ENCODE measurements around the gene TOX2.

The TOX2 gene

DNA sequence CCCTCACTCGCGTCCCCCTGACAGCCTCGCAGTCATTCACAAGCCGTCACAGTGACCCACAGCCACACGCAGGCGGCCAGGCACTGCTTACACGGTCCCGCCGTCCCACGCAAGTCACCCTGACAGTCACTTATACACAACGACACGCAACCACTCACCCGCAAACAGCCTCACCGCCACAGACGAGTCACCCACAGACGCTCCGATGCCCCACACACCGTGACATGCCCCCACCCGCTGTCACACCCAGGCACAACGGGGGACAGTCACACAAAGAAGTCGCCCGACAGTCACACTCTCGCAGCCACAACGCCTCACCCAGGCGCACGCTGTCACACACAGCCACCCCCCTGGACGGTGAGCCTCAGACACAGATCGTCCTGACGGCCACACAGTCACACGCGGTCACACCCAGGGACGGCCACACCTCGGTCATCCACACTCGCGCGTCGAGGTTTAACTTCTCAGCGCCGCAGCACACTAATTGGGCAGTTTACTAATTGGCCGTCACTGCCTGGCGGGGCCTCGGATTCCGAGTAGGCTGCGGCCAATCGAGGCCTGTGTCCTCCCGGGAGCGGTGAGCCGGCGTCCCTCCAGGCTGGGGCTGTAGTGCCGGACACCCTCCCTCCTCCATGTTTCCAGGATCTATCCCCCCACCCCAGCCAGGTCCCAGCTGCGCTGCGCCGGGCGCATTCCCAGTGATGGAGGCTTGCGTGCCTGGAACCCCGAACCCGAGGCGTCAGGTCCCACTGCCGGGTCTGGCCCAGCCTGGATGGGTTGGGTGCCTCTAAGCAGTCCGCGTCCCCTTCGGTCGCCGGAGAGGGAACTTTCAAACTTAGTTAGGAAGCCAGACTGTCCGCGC is 790 bp downstream of the TOX2 start:
- peak in 1 of 3 experiments; percentile 20 for DNase-seq (ENCODE audit: low read depth in 3 of 3)

DNA sequence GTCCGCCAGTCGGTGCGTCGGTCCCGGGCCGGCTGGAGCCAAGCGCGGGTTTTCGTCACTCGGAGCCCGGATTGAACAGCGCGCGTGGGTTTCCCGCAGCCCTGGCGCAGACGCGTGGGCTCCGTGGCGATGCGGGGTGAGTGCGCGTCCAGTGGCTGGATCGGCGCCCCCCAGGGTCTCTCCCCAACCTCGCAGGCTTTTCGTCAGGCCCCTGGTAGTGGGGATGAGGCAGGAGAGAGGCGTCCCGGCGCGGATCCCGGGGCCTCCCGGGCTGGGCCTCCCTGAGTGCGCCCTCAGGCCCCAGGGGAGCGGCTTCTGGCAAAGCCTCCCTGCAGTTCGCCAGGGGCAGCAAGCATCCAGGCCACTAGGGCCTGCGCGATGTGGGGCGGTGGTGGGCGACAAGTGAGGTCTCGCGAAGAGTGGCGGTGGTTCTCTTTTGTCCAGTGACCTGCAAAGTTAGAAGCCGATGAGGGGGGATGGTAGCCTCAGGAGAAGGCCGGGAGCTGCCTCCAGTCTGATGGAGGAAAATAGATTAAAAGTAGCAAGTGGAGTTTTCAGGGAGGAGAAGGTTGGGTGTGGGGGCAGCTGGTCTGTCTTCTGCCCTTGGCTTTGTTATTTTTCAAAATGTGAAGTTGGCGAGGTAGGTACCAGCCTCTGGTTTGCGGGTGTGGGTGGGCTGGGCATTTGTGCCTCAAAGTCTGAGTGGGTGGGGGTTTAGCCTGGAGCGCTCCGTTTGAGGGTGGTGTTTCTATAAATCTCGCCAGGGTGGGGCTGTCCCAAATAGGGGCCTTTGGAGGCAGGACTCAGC is 1.6 kb downstream of the TOX2 start:
- no peak for DNase-seq (ENCODE audit: low read depth in 3 of 3)

DNA sequence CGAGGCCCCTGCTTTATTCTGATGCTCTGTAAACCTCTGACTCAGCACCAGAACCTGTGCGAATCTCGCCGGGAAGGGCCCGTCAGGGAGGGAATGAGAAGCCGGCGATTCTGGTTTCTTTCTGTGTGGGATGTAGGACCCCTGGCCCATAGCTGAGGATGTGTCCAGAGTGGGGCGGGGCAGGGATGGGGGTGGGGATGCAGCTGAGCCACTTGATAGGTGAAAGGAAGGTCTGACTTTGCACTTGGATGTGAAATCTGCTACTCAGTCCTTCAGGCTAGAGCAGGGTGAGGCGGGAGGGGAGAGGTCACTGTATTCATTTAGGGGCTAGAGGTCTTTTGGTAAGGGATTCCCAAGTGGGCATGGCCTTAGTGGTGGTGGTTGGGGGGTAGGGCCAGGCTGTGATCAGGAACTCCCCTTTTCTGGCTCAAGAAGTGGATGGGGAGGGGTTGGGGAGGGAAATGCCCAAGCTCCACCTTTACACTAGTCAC is 2.3 kb downstream of the TOX2 start:
- DNase-seq (ENCODE audit: low read depth in 3 of 3) = no peak

DNA sequence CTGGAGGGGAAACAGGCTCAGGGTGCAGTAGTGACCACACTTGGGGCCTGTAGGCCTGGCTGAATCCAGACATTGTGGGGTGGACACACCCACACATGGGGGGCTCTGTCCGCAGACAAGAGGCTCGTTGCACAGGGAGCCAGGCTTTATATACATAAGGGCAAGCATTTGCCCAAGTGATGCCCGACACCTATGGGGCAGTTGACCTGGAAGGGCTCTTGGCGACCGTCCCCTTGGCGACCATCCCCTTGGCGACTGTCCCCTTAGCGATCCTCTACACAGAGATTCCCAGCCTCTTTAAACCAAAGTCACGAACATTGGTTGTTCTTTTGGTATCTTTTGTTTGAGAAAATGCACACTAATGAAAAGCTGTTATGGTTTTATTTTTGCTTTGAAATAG is 2.7 kb downstream of the TOX2 start:
- no peak for DNase-seq (ENCODE audit: low read depth in 3 of 3)

DNA sequence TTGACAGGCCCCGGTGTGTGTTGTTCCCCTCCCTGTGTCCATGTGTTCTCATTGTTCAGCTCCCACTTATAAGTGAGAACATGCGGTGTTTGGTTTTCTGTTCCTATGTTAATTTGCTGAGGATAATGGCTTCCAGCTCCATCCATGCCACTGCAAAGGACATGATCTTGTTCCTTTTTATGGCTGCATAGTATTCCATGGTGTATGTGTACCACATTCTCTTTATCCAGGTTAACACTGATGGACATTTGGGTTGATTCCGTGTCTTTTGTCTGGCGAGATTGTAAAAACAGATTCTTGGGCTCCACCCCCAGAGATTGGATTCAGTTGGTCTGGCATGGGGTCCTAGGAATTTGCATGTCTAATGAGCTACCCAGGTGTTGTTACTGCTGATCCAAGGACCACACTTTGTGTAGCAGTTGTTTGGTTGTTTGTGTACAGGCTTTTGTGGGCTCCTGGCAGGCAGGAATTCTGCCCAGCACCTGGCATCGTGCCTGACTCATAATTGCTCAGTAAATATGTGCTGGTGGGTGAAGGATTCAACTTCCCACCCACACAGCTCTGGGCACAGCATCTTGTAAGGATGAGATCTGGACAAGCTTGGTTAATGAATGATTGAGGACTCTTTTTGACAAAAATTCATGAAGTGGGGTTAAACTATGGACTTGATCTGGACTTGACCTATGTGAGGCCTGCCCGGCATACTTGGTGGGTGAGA is 5.2 kb downstream of the TOX2 start:
- no peak for DNase-seq (ENCODE audit: low read depth in 3 of 3)

DNA sequence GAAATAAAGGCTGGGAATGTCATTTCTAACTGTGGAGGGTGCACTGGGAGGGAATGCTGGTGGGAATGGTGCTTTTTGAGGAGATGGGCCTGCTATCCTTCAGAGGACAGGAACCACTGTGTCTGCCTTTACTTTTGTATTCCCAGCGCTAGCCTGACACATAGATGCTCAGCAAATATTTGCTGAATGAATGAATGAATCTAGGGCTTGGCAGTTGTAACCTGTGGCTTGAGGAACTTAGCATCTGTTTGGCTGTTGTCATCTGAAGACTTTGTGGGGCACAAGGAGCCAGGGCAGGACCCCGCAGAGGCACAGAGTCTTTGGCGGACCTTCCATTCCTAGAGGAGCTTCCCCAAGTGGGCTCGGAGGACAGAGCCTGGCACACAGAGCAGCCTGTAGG is 6.1 kb downstream of the TOX2 start:
- no peak for DNase-seq (ENCODE audit: low read depth in 3 of 3)

DNA sequence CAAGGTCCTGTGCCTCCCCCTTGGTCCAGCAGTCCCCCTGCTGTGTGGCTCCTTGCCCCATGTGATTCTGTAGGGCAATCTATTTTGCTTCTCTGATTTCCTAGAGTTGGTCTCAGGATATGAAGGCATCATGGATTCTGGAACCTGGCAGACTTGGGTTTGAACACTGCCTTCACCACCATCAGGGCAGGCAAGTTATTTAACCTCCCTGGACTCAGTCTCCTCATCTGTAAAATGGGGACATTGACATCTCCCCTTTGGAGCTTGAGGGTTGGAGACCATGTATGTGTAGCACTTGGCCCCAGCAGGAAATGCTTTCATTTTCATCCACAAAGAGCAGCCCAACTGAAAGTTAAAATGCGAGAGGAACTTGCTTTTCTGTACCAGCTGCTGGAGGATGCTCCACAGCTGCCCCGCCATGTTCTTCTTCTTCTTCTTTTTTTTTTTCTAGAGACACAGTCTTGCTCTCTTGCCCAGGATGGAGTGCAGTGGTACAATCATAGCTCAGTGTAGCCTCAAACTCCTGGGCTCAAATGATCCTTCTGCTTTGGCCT is 6.7 kb downstream of the TOX2 start:
- DNase-seq (ENCODE audit: low read depth in 3 of 3) = no peak

DNA sequence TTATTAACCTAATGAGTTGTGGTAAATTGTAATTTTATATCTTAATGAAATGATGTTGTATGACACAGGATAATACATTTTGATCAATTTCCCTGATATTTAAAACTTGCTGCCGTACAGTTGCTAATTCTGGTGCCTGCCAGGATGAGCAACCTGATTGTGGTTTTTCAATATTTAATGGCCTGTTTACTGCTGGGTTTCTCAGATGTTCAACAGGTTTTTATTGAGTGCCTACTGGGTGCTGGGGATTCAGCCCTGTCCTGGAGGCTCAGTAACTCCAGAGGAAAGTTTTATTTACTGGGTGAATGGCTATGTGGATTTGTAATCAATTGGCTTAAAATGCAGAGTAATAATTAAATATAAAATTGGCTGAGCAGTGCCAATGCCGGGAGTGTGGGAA is 8.0 kb downstream of the TOX2 start:
- no peak for DNase-seq (ENCODE audit: low read depth in 3 of 3)

DNA sequence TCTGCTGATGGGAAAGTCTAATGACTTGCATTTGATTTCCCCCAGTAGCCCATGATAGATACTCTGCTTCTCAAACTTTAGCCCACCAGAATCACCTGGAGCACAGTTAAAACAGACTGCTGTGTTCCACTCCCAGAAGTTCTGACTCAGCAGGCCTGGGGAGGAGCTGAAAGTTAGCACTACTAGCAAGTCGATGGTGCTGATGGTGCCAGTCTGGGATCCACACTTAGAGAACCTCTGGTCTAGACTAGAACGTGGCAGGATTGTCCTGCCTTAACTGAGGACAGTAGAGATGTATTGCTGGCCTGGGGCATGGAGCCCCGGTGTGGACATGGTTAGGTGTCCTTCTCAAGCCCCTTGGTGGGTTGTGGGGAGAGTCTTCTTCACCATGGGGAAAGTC is 8.7 kb downstream of the TOX2 start:
- no peak for DNase-seq (ENCODE audit: low read depth in 3 of 3)

DNA sequence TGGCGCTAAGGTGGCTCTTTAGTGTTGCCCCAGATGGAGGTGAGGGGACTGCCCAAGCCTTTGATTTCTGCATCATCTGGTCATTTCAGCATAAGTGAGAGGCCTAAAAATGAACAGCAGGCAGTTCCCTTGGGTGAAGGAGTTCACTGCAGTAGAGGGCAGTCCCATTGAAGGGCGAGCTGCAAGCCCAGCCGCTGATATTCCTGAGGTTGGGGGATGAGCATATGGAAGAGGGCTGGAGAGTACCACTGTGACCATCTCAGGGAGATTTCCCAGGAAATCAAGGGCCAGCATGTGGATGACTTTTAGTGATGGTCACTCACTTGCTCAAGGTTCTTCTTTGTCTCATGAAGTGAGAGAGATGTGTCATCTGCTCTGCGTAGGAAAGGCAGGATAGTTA is 9.3 kb downstream of the TOX2 start:
- DNase-seq (ENCODE audit: low read depth in 3 of 3) = no peak

DNA sequence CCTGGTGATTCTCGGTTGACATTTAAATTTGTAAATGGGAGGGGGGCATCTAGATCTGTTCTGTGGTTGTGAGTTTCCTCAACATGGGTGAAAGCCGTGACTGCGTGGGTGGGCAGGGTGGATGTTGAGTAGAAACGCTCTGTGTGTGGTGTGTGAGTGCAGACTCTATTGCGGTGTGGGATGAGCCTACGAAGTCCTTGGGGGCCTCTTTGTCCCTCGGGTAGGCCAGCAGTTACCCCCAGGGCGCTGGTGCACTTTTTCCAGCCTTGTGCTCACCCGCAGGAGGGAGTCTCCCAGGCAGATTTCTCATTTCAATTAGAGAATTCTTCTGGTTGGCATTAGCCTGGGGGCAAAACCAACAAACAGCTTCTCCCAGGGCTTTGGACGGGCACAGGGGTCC is 10.6 kb downstream of the TOX2 start:
- peak; percentile 33 to 75 (median 37) for DNase-seq (ENCODE audit: low read depth in 3 of 3)

DNA sequence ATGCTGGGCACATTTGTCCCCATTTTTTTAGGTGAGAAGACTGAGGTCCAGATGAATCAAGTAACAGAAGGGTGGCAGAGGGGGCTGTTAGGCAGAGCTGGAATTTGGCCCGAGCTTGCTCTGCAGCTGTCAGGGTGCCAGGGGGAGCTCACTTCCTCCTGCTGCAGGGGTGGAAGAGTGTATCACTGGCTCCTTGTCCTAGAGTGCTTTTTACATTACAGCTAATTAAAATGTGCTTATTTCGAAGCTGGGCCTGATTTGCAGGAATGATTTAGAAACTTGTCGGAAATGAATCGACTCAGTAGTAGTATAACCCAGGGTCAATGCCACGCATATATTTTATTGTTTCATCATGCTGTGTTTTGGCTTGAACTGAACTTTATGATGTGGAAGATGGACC is 11.1 kb downstream of the TOX2 start:
- DNase-seq (ENCODE audit: low read depth in 3 of 3) = no peak

DNA sequence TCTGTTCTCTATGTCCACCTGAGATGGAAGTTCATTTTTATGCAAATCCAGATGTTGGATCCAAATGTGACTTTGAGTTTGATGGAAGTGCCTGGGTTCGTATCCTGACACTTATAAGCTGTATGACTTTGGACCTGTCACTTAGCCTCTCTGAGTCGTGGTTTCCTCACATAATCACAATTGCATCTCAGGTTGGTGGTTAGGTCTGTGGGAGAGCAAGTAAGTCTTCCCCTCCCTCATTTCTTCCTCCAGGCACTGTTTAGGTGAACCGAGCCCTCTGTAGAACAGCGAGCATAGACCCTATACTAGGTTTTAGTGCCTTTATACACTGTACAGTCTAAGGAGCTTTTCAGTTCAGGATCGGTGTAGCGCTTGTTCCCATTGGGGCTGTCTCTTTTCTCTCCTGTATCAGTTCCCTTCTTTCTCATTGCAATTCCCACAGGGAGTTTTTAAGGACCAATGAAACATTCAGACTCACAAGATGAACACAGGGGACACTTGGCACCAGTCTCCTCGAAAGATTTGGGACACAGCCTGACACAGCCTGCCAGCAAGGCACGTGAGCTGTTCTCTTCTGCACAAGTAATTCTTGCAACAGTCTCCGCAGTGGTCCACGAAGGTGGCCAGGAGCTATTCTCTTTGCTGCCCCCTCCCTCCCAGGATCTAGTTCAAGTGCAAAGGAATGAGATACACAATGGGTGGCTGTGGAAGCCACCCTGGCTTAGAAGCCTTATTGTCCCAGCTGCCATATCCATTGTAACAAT is 11.8 kb downstream of the TOX2 start:
- no peak for DNase-seq (ENCODE audit: low read depth in 3 of 3)

DNA sequence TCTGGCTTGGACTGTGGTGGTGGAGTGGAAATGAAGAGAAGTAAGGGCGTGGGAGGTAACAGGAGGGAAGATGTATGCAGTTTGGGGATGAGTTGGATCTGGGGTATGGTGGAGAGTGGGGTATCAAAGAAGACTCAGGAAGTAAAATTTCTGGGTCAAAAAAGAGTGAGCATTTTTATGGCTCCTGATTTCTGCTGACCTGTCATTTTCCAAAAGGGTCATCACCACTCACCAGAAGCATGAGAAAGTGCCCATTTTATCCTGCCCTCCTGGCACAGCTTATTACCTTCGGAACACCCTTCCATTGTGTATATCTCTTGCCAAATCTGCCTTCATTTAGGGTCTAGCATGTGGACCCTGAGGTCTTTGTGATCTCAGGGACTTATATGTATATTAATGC is 17.3 kb downstream of the TOX2 start:
- DNase-seq (ENCODE audit: low read depth in 3 of 3) = no peak

DNA sequence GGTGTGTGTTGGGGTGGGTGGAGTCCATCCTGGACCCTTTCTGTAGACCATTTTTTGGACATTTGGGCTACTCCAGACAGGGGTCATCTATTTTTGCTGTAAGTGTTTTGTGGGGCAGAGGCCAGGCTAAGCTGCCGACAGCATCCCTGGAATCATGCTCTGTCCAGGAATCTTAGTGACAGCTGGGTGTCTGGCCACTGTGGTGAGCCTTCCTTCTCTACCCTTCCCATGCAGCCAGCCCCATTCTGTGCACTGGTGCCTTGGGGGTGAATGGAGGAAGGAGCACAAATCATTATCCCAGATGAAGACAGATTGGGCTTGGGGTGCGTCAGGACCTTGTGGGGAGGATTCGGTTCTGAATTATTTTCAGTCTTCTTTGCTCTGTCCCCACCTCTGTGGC is 20.2 kb downstream of the TOX2 start:
- no peak for DNase-seq (ENCODE audit: low read depth in 3 of 3)

DNA sequence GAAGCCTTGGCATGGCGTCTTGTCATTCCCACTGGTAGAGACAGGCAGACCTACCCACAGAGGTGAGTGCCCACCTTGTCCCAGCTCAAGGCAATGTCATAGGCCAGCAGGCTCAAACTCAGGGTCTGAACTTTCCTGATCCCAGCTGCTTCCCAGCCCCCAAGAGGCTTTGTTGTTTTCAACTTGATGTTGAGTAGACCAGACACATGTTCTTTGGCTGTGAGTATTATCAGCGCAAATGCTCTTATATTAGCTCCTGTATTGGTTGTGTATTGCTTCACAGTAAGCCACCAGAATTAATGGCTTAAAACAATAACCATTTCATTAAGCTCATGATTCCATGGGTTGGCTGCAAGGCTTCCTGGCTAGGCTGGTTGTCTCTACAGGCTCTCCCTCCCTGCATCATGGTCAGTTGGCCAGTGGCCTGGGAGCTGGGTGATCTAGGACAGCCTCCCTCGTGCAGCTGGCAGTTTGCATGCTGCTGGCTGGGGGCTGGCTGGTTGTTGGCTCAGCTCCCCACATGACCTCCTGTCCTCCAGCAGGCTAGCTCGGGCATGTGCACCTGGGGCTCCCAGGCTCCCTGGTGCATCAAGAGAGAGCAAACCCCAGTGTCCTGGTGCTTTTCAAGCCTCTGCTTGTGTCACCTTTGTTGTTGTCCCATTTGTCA is 21.6 kb downstream of the TOX2 start:
- DNase-seq (ENCODE audit: low read depth in 3 of 3) = no peak

DNA sequence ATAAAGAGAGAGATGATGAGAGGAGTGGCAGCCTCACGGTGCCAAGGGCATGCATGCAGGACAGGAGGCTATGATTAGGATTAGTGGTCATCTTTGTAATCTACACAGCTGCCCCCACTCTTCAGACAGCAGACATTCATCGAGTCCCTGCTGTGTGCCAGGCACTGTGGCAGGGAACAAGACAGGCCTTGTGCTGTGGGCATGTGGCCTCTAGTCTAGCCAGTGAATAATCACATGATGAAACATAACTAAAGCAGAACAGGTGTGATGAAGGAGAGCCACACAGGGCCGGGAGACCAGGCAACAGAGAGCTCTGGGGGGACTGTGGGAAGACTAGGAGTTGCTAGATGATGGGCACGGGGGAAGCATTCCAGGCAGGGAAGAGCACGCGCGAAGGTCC is 22.2 kb downstream of the TOX2 start:
- DNase-seq (ENCODE audit: low read depth in 3 of 3) = no peak

DNA sequence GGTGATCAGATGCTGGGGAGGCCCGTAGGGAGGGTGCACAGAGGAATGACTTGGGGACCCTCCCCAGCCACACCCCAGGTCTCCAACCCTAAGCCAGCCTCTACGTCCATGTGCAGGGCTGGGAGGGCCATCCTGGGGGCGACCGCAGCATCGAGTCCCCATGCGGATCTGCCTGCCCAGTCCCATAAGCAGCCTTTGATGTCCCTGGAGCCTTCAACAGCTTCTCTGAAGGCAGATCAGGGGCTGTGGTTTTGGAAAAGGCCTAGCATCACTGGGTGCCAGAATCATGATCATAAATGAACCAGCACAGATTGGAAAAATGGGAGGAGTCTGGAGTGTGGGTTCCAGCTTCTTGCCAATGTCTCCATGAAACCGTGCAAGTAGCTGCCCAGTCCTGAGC is 22.9 kb downstream of the TOX2 start:
- no peak for DNase-seq (ENCODE audit: low read depth in 3 of 3)

DNA sequence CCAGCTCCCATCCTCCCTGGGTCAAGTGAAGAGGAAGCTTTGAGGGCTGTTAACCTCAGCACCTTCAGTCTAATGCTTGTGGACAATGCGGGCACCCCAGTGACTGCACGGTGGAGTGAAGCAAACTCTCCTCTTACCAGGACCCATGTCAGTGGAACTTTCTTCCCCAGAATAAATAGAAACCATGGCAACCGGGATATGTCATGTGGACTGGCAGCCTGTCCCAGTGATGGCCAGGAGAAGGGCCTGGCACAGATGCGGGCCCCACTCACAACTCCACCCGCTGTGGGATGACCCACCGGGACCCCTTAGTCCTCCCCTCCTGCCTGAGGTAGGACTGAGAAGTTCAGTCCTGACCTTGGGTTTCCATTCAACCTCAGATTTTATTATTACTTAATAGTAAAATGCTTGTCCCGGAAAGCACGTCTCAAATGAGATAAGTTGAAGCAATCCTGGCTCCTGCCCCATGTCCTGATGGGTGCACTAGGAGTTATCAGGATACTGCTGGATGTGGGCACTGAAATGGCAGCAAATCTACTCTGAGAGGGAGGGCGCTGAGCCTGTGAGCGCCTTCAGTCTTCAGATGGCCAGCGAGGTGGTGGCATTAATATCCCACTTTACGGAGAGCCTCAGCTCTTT is 23.5 kb downstream of the TOX2 start:
- no peak for DNase-seq (ENCODE audit: low read depth in 3 of 3)

Data from stimulated activated CD4-positive, alpha-beta T cell treated with anti-CD3 and anti-CD28 coated beads, TNF-alpha, amount 100 ng/mL, for 24 hours (primary cell).